Measurements from ENCODE around the gene SPTBN1. TPM values are rescaled to one million over a fixed set of nuclear protein-coding genes. Genes with fewer than 3 reads are reported as not detected.
"Not testable (repeated sequence)": the region's sequence is repeated elsewhere in the genome, so short reads cannot be mapped to it uniquely, and the experiment has no call there.

Gene SPTBN1
- total RNA-seq, 1 experiment from 2014 or later, result 202 TPM

- ChIA-PET POLR2A (ENCODE audit: unreplicated experiment) (no interaction called here), CTCF (no interaction called here)
- H3K4me3 ChIP-seq (ENCODE audit: low read length), result no peak overlapping the region
- no peak overlapping the region for H3K4me2 ChIP-seq (ENCODE audit: low read length)
- no peak for ATAC-seq
- no peaks in the 10 kb centered on the region for H3F3A ChIP-seq (ENCODE audit: low read length, unreplicated experiment)
- no peaks in the 10 kb centered on the region for H3K9me2 ChIP-seq (replicated peaks; ENCODE audit: low read length)
- peaks cover 16% of the 10 kb centered on the region for H3K79me2 ChIP-seq (ENCODE audit: low read length)
- H3K27me3 ChIP-seq (ENCODE audit: low read length), result no peaks in the 10 kb centered on the region
- DNase-seq, result no peak
- H3K27ac ChIP-seq (ENCODE audit: low read length), result no peak overlapping the region
- H3K9ac ChIP-seq (ENCODE audit: low read length), result no peak overlapping the region
- no peak overlapping the region for H2AFZ ChIP-seq (ENCODE audit: low read length)
- TF ChIP-seq EZH2 (IDR thresholded peaks at IDR 0.05; ENCODE audit: low read length, unreplicated experiment) (no peak), EZH2phosphoT487 (IDR thresholded peaks at IDR 0.05; ENCODE audit: borderline replicate concordance, low read length) (no peak), CTCF (conservative IDR thresholded peaks at IDR 0.05; ENCODE audit: low read depth, low read length) (no peak)
- no peaks in the 10 kb centered on the region for H4K20me1 ChIP-seq (ENCODE audit: low read length)
- intact Hi-C loops (cut with micrococcal nuclease), result no loop called here
- peaks cover 26% of the 10 kb centered on the region for H3K4me1 ChIP-seq (ENCODE audit: insufficient read depth, low read length)
- BruUV-seq (replicated peaks), result no TSS peak
- no peaks in the 10 kb centered on the region for H3K9me3 ChIP-seq (ENCODE audit: low read length)
- H3K36me3 ChIP-seq (ENCODE audit: low read depth, low read length), result peaks cover 18% of the 10 kb centered on the region; the same call in 1 of the 2 replicates
These were observed 70.2 kb downstream of the SPTBN1 start for GRCh38 chr2:54526226-54526879.

GRCh38 chr2:54528311-54528955 lies 72.3 kb downstream of the SPTBN1 start:
- BruUV-seq (replicated peaks), result no TSS peak
- no peaks in the 10 kb centered on the region for H3K9me2 ChIP-seq (replicated peaks; ENCODE audit: low read length)
- intact Hi-C loops (cut with micrococcal nuclease), result no loop called here
- H3K79me2 ChIP-seq (ENCODE audit: low read length), result peaks cover 20% of the 10 kb centered on the region
- peaks cover 37% of the 10 kb centered on the region for H3K4me1 ChIP-seq (ENCODE audit: insufficient read depth, low read length)
- TF ChIP-seq CTCF (conservative IDR thresholded peaks at IDR 0.05; ENCODE audit: low read depth, low read length) (no peak), EZH2phosphoT487 (IDR thresholded peaks at IDR 0.05; ENCODE audit: borderline replicate concordance, low read length) (no peak), EZH2 (IDR thresholded peaks at IDR 0.05; ENCODE audit: low read length, unreplicated experiment) (no peak)
- no peaks in the 10 kb centered on the region for H3F3A ChIP-seq (ENCODE audit: low read length, unreplicated experiment)
- no peak overlapping the region for H3K27ac ChIP-seq (ENCODE audit: low read length)
- ATAC-seq (no peak), DNase-seq (no peak)
- ChIA-PET POLR2A (ENCODE audit: unreplicated experiment) (interaction anchor here (0.6 kb wide), 1 partner anchor 236 kb away, joined by 3 read pairs; no protein-coding TSS in a partner anchor), CTCF (no interaction called here)
- H3K9me3 ChIP-seq (ENCODE audit: low read length), result no peaks in the 10 kb centered on the region
- H3K4me3 ChIP-seq (ENCODE audit: low read length), result no peak overlapping the region
- no peaks in the 10 kb centered on the region for H4K20me1 ChIP-seq (ENCODE audit: low read length)
- H3K9ac ChIP-seq (ENCODE audit: low read length), result no peak overlapping the region
- no peak overlapping the region for H2AFZ ChIP-seq (ENCODE audit: low read length)
- peaks cover 18% of the 10 kb centered on the region; the same call in 1 of the 2 replicates for H3K36me3 ChIP-seq (ENCODE audit: low read depth, low read length)
- no peaks in the 10 kb centered on the region for H3K27me3 ChIP-seq (ENCODE audit: low read length)
- H3K4me2 ChIP-seq (ENCODE audit: low read length), result no peak overlapping the region

- H3F3A ChIP-seq (ENCODE audit: low read length, unreplicated experiment); BruUV-seq (replicated peaks); H2AFZ ChIP-seq (ENCODE audit: low read length); H3K27ac ChIP-seq (ENCODE audit: low read length); H3K9me2 ChIP-seq (replicated peaks; ENCODE audit: low read length); H3K27me3 ChIP-seq (ENCODE audit: low read length); H4K20me1 ChIP-seq (ENCODE audit: low read length); DNase-seq; H3K9ac ChIP-seq (ENCODE audit: low read length); H3K9me3 ChIP-seq (ENCODE audit: low read length); H3K4me2 ChIP-seq (ENCODE audit: low read length); CTCF ChIA-PET; H3K4me3 ChIP-seq (ENCODE audit: low read length); intact Hi-C loops (cut with micrococcal nuclease); ATAC-seq: not testable (repeated sequence)
- peaks cover 41% of the 10 kb centered on the region for H3K4me1 ChIP-seq (ENCODE audit: insufficient read depth, low read length)
- H3K36me3 ChIP-seq (ENCODE audit: low read depth, low read length), result peaks cover 18% of the 10 kb centered on the region; the same call in 1 of the 2 replicates
- H3K79me2 ChIP-seq (ENCODE audit: low read length), result peaks cover 10% of the 10 kb centered on the region; the same call in 1 of the 2 replicates
- POLR2A ChIA-PET (ENCODE audit: unreplicated experiment), result interaction anchor here (0.6 kb wide), 1 partner anchor 31 kb away, joined by 3 read pairs; no protein-coding TSS in a partner anchor
These were observed 73.4 kb downstream of the SPTBN1 start for GRCh38 chr2:54529518-54529917.

Measured in PC-3 (cell line).